ENCODE measurements around the gene SLC6A7. TPM values are rescaled to one million over a fixed set of nuclear protein-coding genes. Genes with fewer than 3 reads are reported as not detected.

Gene SLC6A7
- total RNA-seq, 1 experiment from 2014 or later = 0.04 TPM

DNA sequence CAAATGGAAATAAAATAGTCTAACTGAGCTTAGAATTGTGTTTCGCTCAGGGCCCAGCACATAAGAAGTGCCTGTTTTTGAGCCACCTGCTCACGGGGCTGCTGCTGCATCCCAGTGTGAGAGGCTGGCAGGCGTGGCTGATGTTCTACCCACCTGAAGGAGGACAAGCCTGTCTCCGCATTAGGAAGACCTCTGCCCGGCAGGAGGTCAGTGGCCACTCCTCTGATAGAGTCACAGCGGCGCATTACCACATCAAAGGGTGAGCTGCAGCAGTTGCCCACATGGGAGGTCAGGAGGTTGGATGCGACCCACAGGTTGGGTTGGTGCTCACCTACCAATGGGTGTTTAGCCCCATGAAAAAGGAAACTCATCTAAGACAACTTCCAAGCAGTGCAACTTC, 3.7 kb upstream of the SLC6A7 start (continued):
- TF ChIP-seq ZNF138 (CRISPR knock-in tag; conservative IDR thresholded peaks at IDR 0.05) (no peak), PREB (CRISPR knock-in tag; IDR thresholded peaks at IDR 0.05; ENCODE audit: borderline replicate concordance) (no peak)
- TF ChIP-seq, protein P1, sequence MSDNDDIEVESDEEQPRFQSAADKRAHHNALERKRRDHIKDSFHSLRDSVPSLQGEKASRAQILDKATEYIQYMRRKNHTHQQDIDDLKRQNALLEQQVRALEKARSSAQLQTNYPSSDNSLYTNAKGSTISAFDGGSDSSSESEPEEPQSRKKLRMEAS (CRISPR knock-in tag; IDR thresholded peaks at IDR 0.05) = no peak
- TF ChIP-seq, protein P2, sequence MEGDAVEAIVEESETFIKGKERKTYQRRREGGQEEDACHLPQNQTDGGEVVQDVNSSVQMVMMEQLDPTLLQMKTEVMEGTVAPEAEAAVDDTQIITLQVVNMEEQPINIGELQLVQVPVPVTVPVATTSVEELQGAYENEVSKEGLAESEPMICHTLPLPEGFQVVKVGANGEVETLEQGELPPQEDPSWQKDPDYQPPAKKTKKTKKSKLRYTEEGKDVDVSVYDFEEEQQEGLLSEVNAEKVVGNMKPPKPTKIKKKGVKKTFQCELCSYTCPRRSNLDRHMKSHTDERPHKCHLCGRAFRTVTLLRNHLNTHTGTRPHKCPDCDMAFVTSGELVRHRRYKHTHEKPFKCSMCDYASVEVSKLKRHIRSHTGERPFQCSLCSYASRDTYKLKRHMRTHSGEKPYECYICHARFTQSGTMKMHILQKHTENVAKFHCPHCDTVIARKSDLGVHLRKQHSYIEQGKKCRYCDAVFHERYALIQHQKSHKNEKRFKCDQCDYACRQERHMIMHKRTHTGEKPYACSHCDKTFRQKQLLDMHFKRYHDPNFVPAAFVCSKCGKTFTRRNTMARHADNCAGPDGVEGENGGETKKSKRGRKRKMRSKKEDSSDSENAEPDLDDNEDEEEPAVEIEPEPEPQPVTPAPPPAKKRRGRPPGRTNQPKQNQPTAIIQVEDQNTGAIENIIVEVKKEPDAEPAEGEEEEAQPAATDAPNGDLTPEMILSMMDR (IDR thresholded peaks at IDR 0.05) = no peak
- TF ChIP-seq, protein P3, sequence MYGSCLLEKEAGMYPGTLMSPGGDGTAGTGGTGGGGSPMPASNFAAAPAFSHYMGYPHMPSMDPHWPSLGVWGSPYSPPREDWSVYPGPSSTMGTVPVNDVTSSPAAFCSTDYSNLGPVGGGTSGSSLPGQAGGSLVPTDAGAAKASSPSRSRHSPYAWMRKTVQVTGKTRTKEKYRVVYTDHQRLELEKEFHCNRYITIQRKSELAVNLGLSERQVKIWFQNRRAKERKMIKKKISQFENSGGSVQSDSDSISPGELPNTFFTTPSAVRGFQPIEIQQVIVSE (CRISPR knock-in tag; IDR thresholded peaks at IDR 0.05; ENCODE audit: borderline replicate concordance) = no peak

GRCh38 chr5:150186897-150187296, 3.0 kb upstream of the SLC6A7 start:
- TF ChIP-seq HMGA2 (CRISPR knock-in tag; IDR thresholded peaks at IDR 0.05) (no peak), SP1 (CRISPR knock-in tag; conservative IDR thresholded peaks at IDR 0.05) (no peak), EMX1 (CRISPR knock-in tag; IDR thresholded peaks at IDR 0.05) (no peak), ZNF317 (CRISPR knock-in tag; IDR thresholded peaks at IDR 0.05; ENCODE audit: borderline replicate concordance, low read depth) (no peak), TCF7 (CRISPR knock-in tag; IDR thresholded peaks at IDR 0.05; ENCODE audit: low read depth) (no peak), ZNF416 (CRISPR knock-in tag; IDR thresholded peaks at IDR 0.05) (no peak)
- Mint-ChIP-seq H3K9me3 (no peaks in the 10 kb centered on the region), H3K27me3 (ENCODE audit: low read depth) (peaks cover 73% of the 10 kb centered on the region), H3K4me1 (peaks cover 28% of the 10 kb centered on the region), H3K36me3 (no peaks in the 10 kb centered on the region), H3K27ac (no peak overlapping the region), H3K4me3 (no peak overlapping the region)
- POLR2A ChIA-PET = no interaction called here
- CTCF ChIA-PET = interaction anchor here (0.7 to 1.4 kb wide), 2 partner anchors 11 to 12 kb away, joined by 3 to 4 read pairs; no protein-coding TSS in a partner anchor
- no peak for DNase-seq (ENCODE audit: low spot score)
- ATAC-seq = no peak

- peaks cover 83% of the 10 kb centered on the region for H3K27me3 Mint-ChIP-seq (ENCODE audit: low read depth)
- DNase-seq (ENCODE audit: low spot score) (no peak), ATAC-seq (no peak)
- POLR2A ChIA-PET = no interaction called here
- peaks cover 28% of the 10 kb centered on the region for H3K4me1 Mint-ChIP-seq
- no peaks in the 10 kb centered on the region for H3K36me3 Mint-ChIP-seq
- H3K27ac Mint-ChIP-seq = no peak overlapping the region
- no peaks in the 10 kb centered on the region for H3K9me3 Mint-ChIP-seq
- H3K4me3 Mint-ChIP-seq = no peak overlapping the region
- CTCF ChIA-PET = interaction anchor here (1.4 to 1.5 kb wide), 2 partner anchors 13 to 23 kb away, joined by 3 to 4 read pairs; no protein-coding TSS in a partner anchor
- TF ChIP-seq FOXK1 (CRISPR knock-in tag; IDR thresholded peaks at IDR 0.05) (no peak), TP53 (CRISPR knock-in tag; IDR thresholded peaks at IDR 0.05) (no peak), FOXJ3 (CRISPR knock-in tag; IDR thresholded peaks at IDR 0.05; ENCODE audit: borderline replicate concordance) (no peak), ZNF512 (CRISPR knock-in tag; IDR thresholded peaks at IDR 0.05; ENCODE audit: borderline replicate concordance) (no peak), MLX (CRISPR knock-in tag; IDR thresholded peaks at IDR 0.05) (no peak), ATF2 (CRISPR knock-in tag; IDR thresholded peaks at IDR 0.05; ENCODE audit: borderline replicate concordance, low read depth) (no peak), CREM (CRISPR knock-in tag; IDR thresholded peaks at IDR 0.05) (no peak), ZBTB43 (CRISPR knock-in tag; IDR thresholded peaks at IDR 0.05) (no peak)
Observed at GRCh38 chr5:150188146-150188842, 1.6 kb upstream of the SLC6A7 start.

Measured in WTC11 (cell line).